Fibroblast of villous mesenchyme (primary cell): ENCODE results near the gene CACNA1B. TPM values are rescaled to one million over a fixed set of nuclear protein-coding genes. Genes with fewer than 3 reads are reported as not detected.

Experiments
- DNase-seq: peaks from one replicate; pipeline ENCODE4 v3.0.0-alpha.2; 2010; ENCODE audit warnings: low read depth
- H3K4me3 ChIP-seq: 2 replicates; pipeline ENCODE4 v1.5.1; 2011; ENCODE audit warnings: low read depth, mild to moderate bottlenecking, low read length
- CTCF ChIP-seq: IDR thresholded peaks from 2 replicates; pipeline ENCODE4 v1.5.1; 2012; ENCODE audit warnings: low read depth, mild to moderate bottlenecking, low read length; ENCODE audit not compliant: insufficient read depth
- total RNA-seq: library from RNA; depleted of rRNA; stranded (reverse); fragments of >200 nt; gene quantifications from 2 replicates; pipeline ENCODE4 v1.2.3, GENCODE V29; 2012

Gene CACNA1B
- total RNA-seq, 1 donor = 0.43 TPM

GRCh38 chr9:137833721-137834613 is 43.6 kb upstream of the CACNA1B start:
- H3K4me3 ChIP-seq = no peak overlapping the region
- TF ChIP-seq CTCF = no peak
- DNase-seq = no peak

GRCh38 chr9:137834846-137835546 is 42.6 kb upstream of the CACNA1B start:
- no peak overlapping the region for H3K4me3 ChIP-seq
- no peak for TF ChIP-seq CTCF
- DNase-seq = no peak

GRCh38 chr9:137836151-137836830 is 41.3 kb upstream of the CACNA1B start:
- H3K4me3 ChIP-seq = no peak overlapping the region
- no peak for DNase-seq
- TF ChIP-seq CTCF = no peak

GRCh38 chr9:137836831-137837241 is 40.7 kb upstream of the CACNA1B start:
- no peak overlapping the region for H3K4me3 ChIP-seq
- TF ChIP-seq CTCF = no peak
- DNase-seq = no peak

GRCh38 chr9:137837345-137838278 is 40.0 kb upstream of the CACNA1B start:
- no peak for TF ChIP-seq CTCF
- DNase-seq = no peak
- no peak overlapping the region for H3K4me3 ChIP-seq

- no peak for DNase-seq
- no peak for TF ChIP-seq CTCF
- H3K4me3 ChIP-seq = no peak overlapping the region
Observed at GRCh38 chr9:137838576-137838975, 39.0 kb upstream of the CACNA1B start.
